Spleen (tissue), 7 donors: Measurements from ENCODE around the gene DIRAS3.

Experiments used
- POLR2A ChIP-seq, 3 donors: fragments of 450-650 bp; IDR thresholded peaks; one replicate each; pipeline ENCODE4 v1.5.1; 2017; ENCODE audit warnings: antibody characterized with exemption in 3 of 3, mild to moderate bottlenecking in 1 of 3
- POLR2AphosphoS5 ChIP-seq, 3 donors: sonication (generic); formaldehyde crosslinking; IDR thresholded peaks; one replicate each; pipeline ENCODE4 v1.5.1; 2017; ENCODE audit warnings: antibody characterized with exemption in 3 of 3
- TF ChIP-seq, protein P1 (sequence below), 11 experiments: fragments of 200-600 bp in 7 of 11; fragments of 450-650 bp in 4 of 11; sonication (generic) in 4 of 11; IDR thresholded peaks in 8 of 11; conservative IDR thresholded peaks in 3 of 11; 1 replicate in 7 of 11; 2 replicates in 4 of 11; pipeline versions ENCODE4 v1.4.0 to v1.8.0; 2016 to 2021; ENCODE audit warnings: antibody characterized with exemption in 11 of 11, inconsistent platforms in 4 of 11, mild to moderate bottlenecking in 1 of 11
- donor health status: DM: no; HTN: no; CAD: no; lungs with moderate emphysema.
- donor health status: DM: no; HTN: no; CAD: no.
- donor health status: DM: no; HTN: no; CAD: no.

DNA sequence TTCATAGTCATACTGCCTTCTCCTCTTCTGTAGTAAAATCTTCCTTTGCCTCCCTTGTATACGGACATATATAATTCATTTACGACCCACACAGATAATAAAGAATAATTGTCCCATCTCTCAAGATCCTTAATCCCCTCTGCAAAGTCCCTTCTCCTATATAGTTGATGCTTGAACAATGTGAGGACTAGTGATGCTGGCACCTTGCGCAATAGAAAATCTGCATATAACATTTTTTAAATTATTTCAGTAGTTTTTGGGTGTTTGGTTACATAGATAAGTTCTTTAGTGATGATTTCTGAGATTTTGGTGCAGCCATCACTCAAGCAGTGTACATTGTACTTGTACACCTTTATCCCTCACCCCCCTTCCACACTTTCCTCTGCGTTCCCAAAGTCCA, 21.0 kb downstream of the DIRAS3 start:
- TF ChIP-seq, protein P1, sequence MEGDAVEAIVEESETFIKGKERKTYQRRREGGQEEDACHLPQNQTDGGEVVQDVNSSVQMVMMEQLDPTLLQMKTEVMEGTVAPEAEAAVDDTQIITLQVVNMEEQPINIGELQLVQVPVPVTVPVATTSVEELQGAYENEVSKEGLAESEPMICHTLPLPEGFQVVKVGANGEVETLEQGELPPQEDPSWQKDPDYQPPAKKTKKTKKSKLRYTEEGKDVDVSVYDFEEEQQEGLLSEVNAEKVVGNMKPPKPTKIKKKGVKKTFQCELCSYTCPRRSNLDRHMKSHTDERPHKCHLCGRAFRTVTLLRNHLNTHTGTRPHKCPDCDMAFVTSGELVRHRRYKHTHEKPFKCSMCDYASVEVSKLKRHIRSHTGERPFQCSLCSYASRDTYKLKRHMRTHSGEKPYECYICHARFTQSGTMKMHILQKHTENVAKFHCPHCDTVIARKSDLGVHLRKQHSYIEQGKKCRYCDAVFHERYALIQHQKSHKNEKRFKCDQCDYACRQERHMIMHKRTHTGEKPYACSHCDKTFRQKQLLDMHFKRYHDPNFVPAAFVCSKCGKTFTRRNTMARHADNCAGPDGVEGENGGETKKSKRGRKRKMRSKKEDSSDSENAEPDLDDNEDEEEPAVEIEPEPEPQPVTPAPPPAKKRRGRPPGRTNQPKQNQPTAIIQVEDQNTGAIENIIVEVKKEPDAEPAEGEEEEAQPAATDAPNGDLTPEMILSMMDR (IDR thresholded peaks at IDR 0.05 in 8 of 11, conservative IDR thresholded peaks at IDR 0.05 in 3 of 11) = no peak
- TF ChIP-seq POLR2AphosphoS5 (IDR thresholded peaks at IDR 0.05) (no peak), POLR2A (IDR thresholded peaks at IDR 0.05) (no peak)
